Activated T-cell treated with anti-CD3 and anti-CD28 coated beads, Interleukin-2, amount 50 U/mL, for 72 hours (primary cell): ENCODE measurements around the gene G3BP1. TPM values are rescaled to one million over a fixed set of nuclear protein-coding genes. Genes with fewer than 3 reads are reported as not detected.
A peak's percentile ranks its signal among the peaks of the same experiment; 100 is the strongest.

ENCODE experiments used
- ATAC-seq, 2 donors: fragments of 150-1000 bp; cut with Tn5 transposase; replicated peaks in 1 of 2; 2 replicates each; pipeline ENCODE4 v1.10.0; 2021; ENCODE audit warnings: moderate library complexity in 2 of 2, mild to moderate bottlenecking in 1 of 2
- DNase-seq, 2 donors: peaks; one replicate each; pipeline ENCODE4 v3.0.0; 2021 to 2022; ENCODE audit warnings: mixed read lengths in 1 of 2
- H3K27ac Mint-ChIP-seq: one replicate; pipeline ENCODE4 v1.8.0; 2022; ENCODE audit warnings: mild to moderate bottlenecking, moderate library complexity, mixed read lengths
- H3K27me3 Mint-ChIP-seq: one replicate; pipeline ENCODE4 v1.8.0; 2022; ENCODE audit warnings: low read depth, mixed read lengths
- H3K36me3 Mint-ChIP-seq, 2 donors: one replicate each; pipeline ENCODE4 v1.8.0; 2022; ENCODE audit warnings: mixed read lengths in 2 of 2, mild to moderate bottlenecking in 1 of 2; ENCODE audit not compliant: insufficient read depth in 2 of 2
- H3K4me1 Mint-ChIP-seq: one replicate; pipeline ENCODE4 v1.8.0; 2022; ENCODE audit warnings: low read depth, mixed read lengths
- H3K4me3 Mint-ChIP-seq, 2 donors: one replicate each; pipeline ENCODE4 v1.8.0; 2022; ENCODE audit warnings: mild to moderate bottlenecking in 2 of 2, mixed read lengths in 2 of 2, moderate library complexity in 2 of 2
- H3K9me3 Mint-ChIP-seq, 2 donors: one replicate each; pipeline ENCODE4 v1.8.0; 2022; ENCODE audit warnings: mixed read lengths in 2 of 2
- total RNA-seq, 2 donors: library from RNA; stranded (reverse); gene quantifications; one replicate each; pipeline ENCODE4 v1.2.3, GENCODE V29; 2022

Gene G3BP1
- total RNA-seq, 2 donors from 2014 or later: 133 to 157 TPM

DNA sequence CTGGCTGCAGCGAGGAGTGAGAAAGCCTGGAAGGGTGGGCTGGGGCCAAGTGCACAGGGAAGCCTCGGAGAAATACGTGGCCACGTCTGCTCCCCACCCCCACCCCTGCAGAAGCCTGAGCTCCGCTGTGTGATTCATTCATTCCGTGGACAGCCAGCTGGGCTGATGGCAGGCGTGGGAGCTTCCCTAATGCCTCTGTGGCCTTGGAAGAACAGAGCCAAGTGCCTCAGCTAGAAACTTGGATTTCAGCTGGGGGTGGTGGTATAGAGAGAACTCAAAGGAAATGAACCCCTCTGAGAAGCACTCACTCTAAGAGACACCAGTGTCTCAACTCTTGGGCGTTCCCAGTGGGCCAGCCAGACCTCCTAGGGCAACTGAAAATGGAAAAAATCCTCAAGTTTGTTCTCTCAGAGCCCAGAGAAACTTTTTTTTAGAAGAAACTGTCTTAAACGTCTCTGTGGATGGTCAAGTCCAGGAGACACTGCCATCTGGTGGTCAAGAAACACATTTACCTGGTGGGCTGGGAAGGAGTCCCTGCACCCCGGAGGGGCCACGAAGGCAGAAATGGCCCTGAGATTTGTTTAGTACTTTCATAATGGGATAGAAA is 31.3 kb upstream of the G3BP1 start:
- peak; percentile 51 to 56 for DNase-seq
- Mint-ChIP-seq H3K9me3 (no peaks in the 10 kb centered on the region), H3K27ac (no peak overlapping the region), H3K4me1 (peaks cover 18% of the 10 kb centered on the region), H3K27me3 (no peaks in the 10 kb centered on the region), H3K36me3 (peaks cover 5% of the 10 kb centered on the region in 2 donors), H3K4me3 (no peak overlapping the region)
- ATAC-seq: peak; percentile 36 to 46

DNA sequence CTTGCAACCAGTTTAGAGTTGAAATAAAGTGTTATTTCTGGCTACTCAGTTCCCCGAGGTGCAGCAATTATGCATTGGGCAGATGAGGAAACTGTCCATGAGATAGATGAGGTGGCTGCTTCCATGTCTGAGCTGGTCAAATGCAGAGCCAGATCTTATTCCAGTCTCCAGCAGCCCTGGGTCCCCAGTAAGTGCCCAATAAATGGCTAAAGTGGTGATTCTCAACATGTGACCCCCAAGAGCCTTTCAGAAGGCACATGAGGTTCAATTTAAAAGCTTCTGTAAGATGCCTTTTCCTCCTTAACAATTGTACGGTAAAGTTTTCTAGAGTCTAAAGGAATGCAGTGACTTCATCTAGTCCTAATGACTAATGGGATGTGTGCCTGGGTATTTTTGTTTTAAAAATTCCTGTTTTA is 30.8 kb upstream of the G3BP1 start:
- Mint-ChIP-seq H3K4me1 (peaks cover 23% of the 10 kb centered on the region), H3K4me3 (no peak overlapping the region), H3K36me3 (peaks cover 5% of the 10 kb centered on the region in 2 donors), H3K27ac (no peak overlapping the region), H3K27me3 (no peaks in the 10 kb centered on the region), H3K9me3 (no peaks in the 10 kb centered on the region)
- ATAC-seq (no peak), DNase-seq (no peak)

GRCh38 chr5:151741678-151742423 is 29.9 kb upstream of the G3BP1 start:
- H3K27me3 Mint-ChIP-seq: no peaks in the 10 kb centered on the region
- no peak overlapping the region for H3K4me3 Mint-ChIP-seq
- peaks cover 5% of the 10 kb centered on the region in 2 donors for H3K36me3 Mint-ChIP-seq
- no peak for DNase-seq
- no peaks in the 10 kb centered on the region for H3K9me3 Mint-ChIP-seq
- H3K4me1 Mint-ChIP-seq: peaks cover 32% of the 10 kb centered on the region
- H3K27ac Mint-ChIP-seq: no peak overlapping the region
- no peak for ATAC-seq

DNA sequence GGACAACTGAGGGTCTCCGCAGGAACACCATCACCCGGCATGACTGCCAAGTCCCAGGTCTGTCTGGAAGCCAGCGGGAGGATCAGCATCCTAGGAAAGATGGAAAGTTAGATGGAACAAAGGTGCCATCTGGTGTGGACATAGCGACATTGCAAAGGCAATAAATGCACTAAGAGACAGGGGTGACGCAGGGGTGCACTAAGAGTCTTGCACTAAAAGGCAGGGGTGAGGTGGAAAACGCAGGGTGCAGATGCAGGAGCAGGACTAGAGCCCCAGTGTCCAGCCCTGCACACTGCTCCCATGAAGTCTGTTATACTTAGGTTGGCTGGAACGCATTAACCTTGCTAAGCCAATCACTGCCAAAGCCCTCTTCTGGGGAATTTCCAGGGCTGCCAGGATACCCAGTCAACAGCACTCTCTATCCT is 28.9 kb upstream of the G3BP1 start:
- H3K4me1 Mint-ChIP-seq: peaks cover 34% of the 10 kb centered on the region
- no peak overlapping the region for H3K27ac Mint-ChIP-seq
- H3K4me3 Mint-ChIP-seq: no peak overlapping the region
- H3K9me3 Mint-ChIP-seq: no peaks in the 10 kb centered on the region
- DNase-seq (no peak), ATAC-seq (no peak)
- peaks cover 5% of the 10 kb centered on the region in 2 donors for H3K36me3 Mint-ChIP-seq
- no peaks in the 10 kb centered on the region for H3K27me3 Mint-ChIP-seq

GRCh38 chr5:151743530-151743929 is 28.2 kb upstream of the G3BP1 start:
- peaks cover 5% of the 10 kb centered on the region in 2 donors for H3K36me3 Mint-ChIP-seq
- no peak for DNase-seq
- H3K9me3 Mint-ChIP-seq: no peaks in the 10 kb centered on the region
- H3K27me3 Mint-ChIP-seq: no peaks in the 10 kb centered on the region
- H3K4me3 Mint-ChIP-seq: no peak overlapping the region
- no peak for ATAC-seq
- H3K27ac Mint-ChIP-seq: peak overlapping the region; percentile 24
- peaks cover 35% of the 10 kb centered on the region for H3K4me1 Mint-ChIP-seq

GRCh38 chr5:151745071-151745705 is 26.6 kb upstream of the G3BP1 start:
- DNase-seq: peak; percentile 60 to 72
- no peaks in the 10 kb centered on the region for H3K9me3 Mint-ChIP-seq
- H3K4me3 Mint-ChIP-seq: peak overlapping the region; percentile 35 to 66

DNA sequence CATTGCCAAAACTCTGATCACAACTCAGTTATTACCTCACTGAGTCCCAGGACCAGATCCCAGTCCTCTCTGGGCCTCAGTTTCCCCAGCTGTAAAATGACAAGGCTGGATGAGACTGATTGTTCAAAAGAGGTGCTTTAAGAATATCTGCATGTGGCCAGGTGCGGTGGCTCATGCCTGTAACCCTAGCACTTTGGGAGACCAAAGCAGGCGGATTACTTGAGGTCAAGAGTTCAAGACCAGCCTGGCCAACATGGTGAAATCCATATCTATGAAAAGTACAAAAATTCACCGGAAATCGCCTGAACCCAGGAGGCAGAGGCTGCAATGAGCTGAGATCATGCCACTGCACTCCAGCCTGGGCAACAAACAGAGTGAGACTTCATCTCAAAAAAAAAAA is 21.6 kb upstream of the G3BP1 start:
- Mint-ChIP-seq H3K9me3 (no peaks in the 10 kb centered on the region), H3K27ac (peak overlapping the region; percentile 92), H3K4me1 (peaks cover 61% of the 10 kb centered on the region), H3K27me3 (no peaks in the 10 kb centered on the region), H3K4me3 (peak overlapping the region; percentile 66 to 78), H3K36me3 (peaks cover 3 to 6% of the 10 kb centered on the region in 2 donors)
- ATAC-seq (no peak), DNase-seq (no peak)

More at GRCh38 chr5:151745071-151745705, 26.6 kb upstream of the G3BP1 start:
- ATAC-seq: peak; percentile 84 to 89
- H3K27me3 Mint-ChIP-seq: no peaks in the 10 kb centered on the region
- peak overlapping the region; percentile 58 for H3K27ac Mint-ChIP-seq
- peaks cover 51% of the 10 kb centered on the region for H3K4me1 Mint-ChIP-seq
- H3K36me3 Mint-ChIP-seq: peaks cover 5% of the 10 kb centered on the region in 2 donors

DNA sequence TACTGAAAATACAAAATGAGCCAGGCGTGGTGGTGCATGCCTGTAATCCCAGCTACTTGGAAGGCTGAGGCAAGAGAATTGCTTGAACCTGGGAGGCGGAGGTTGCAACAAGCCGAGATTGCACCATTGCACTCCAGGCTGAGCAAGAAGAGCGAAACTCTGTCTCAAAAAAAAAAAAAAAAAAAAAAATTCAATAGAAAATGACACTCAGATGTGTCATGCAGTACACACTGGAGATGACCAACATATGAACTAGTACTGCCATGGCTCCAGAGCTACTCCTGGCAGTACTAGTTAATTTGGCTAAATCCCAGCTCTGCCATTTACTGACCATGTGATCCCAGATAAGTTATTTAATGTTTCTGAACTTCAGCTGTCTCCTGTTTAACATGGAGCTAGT is 20.7 kb upstream of the G3BP1 start:
- no peak overlapping the region for H3K4me3 Mint-ChIP-seq
- H3K27me3 Mint-ChIP-seq: no peaks in the 10 kb centered on the region
- H3K36me3 Mint-ChIP-seq: peaks cover 0 to 6% of the 10 kb centered on the region in 2 donors
- DNase-seq (no peak), ATAC-seq (peak; percentile 19 to 36)
- H3K27ac Mint-ChIP-seq: peak overlapping the region; percentile 27
- no peaks in the 10 kb centered on the region for H3K9me3 Mint-ChIP-seq
- peaks cover 61% of the 10 kb centered on the region for H3K4me1 Mint-ChIP-seq

- DNase-seq (no peak), ATAC-seq (no peak)
- peak overlapping the region; percentile 27 for H3K27ac Mint-ChIP-seq
- no peaks in the 10 kb centered on the region for H3K9me3 Mint-ChIP-seq
- no peaks in the 10 kb centered on the region for H3K27me3 Mint-ChIP-seq
- H3K4me1 Mint-ChIP-seq: peaks cover 61% of the 10 kb centered on the region
- no peak overlapping the region for H3K4me3 Mint-ChIP-seq
- H3K36me3 Mint-ChIP-seq: peaks cover 0 to 6% of the 10 kb centered on the region in 2 donors
Observed at GRCh38 chr5:151751593-151751992, 20.2 kb upstream of the G3BP1 start.

- peak overlapping the region; percentile 70 to 93 for H3K4me3 Mint-ChIP-seq
- H3K4me1 Mint-ChIP-seq: peaks cover 63% of the 10 kb centered on the region
- no peaks in the 10 kb centered on the region for H3K9me3 Mint-ChIP-seq
- DNase-seq (no peak), ATAC-seq (no peak)
- no peaks in the 10 kb centered on the region for H3K27me3 Mint-ChIP-seq
- H3K27ac Mint-ChIP-seq: peak overlapping the region; percentile 63
- peaks cover 0 to 6% of the 10 kb centered on the region in 2 donors for H3K36me3 Mint-ChIP-seq
Observed at GRCh38 chr5:151755383-151755782, 16.4 kb upstream of the G3BP1 start.

DNA sequence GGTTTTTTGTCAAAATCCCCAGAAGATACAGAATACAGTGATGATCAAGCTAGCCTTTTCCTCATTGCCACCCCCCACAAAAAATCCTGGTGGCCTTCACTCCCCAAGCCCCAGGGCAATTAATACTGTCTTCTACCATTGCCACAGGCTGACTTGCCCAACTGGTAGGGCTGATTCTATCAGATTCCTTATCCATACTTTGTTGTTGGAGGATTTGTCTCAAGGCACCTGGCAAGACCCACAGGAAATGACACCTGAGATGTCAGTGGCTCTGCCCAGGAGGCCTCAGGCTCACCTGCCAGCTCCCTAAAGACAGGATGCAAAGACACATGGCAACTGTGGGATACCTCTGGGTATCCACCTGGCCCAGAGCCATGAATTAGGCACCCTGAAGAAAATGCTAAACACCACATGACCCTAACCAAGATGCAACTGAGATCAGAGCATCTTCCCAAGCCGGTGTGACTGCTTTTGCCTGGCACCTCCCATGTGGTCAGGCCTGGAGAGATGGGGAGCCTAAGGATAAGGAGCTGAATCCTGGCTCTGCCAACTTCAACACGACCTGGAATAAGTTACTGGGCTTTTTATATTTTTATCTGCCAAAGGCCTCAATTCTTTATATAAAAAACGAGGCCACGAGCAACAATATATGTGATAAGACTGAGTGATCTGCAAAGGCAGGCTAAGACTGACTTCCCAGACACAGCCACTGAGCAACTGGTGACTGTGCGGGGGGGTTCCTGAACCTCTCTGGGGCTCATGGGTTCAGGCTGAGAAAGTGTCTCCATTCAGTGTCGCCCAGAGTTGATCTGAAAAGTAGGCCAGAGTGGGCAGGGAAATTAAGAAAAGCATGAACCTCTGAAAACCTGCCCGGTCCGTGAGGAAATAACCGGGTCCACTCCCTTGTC is 14.3 kb upstream of the G3BP1 start:
- peaks cover 50% of the 10 kb centered on the region for H3K4me1 Mint-ChIP-seq
- H3K9me3 Mint-ChIP-seq: no peaks in the 10 kb centered on the region
- DNase-seq (peak; percentile 12 to 34), ATAC-seq (peak; percentile 14 to 35)
- H3K27ac Mint-ChIP-seq: peak overlapping the region; percentile 82
- peak overlapping the region; percentile 93 to 94 for H3K4me3 Mint-ChIP-seq
- H3K36me3 Mint-ChIP-seq: peaks cover 0 to 4% of the 10 kb centered on the region in 2 donors
- H3K27me3 Mint-ChIP-seq: no peaks in the 10 kb centered on the region

GRCh38 chr5:151758141-151758429 is 13.7 kb upstream of the G3BP1 start:
- Mint-ChIP-seq H3K36me3 (no peaks in the 10 kb centered on the region), H3K4me1 (peaks cover 46% of the 10 kb centered on the region), H3K27me3 (no peaks in the 10 kb centered on the region), H3K4me3 (peak overlapping the region; percentile 93 to 94), H3K9me3 (no peaks in the 10 kb centered on the region), H3K27ac (peak overlapping the region; percentile 88)
- DNase-seq: no peak
- peak; percentile 20 to 34 for ATAC-seq
